NT2/D1 (cell line): Measurements from ENCODE around the gene ZNF32.

Experiments
- DNase-seq: peaks from one replicate; pipeline ENCODE4 v3.0.0-alpha.2; 2011; ENCODE audit warnings: low read depth, low spot score
- H3K27me3 ChIP-seq: 2 replicates; pipeline ENCODE4 v1.6.0; 2011; ENCODE audit warnings: mild to moderate bottlenecking; ENCODE audit not compliant: insufficient read length, insufficient read depth
- H3K36me3 ChIP-seq: 2 replicates; pipeline ENCODE4 v1.6.1; 2011; ENCODE audit warnings: mild to moderate bottlenecking, low read length, mixed read lengths; ENCODE audit not compliant: insufficient read depth, insufficient read length
- H3K4me1 ChIP-seq: 2 replicates; pipeline ENCODE4 v1.5.1; 2011; ENCODE audit not compliant: insufficient read depth, insufficient read length
- H3K4me3 ChIP-seq: 2 replicates; pipeline ENCODE4 v1.5.1; 2011; ENCODE audit warnings: low read depth; ENCODE audit not compliant: insufficient read length
- H3K9ac ChIP-seq: 2 replicates; pipeline ENCODE4 v1.6.0; 2011; ENCODE audit warnings: low read depth; ENCODE audit not compliant: insufficient read length
- H3K9me3 ChIP-seq: 2 replicates; pipeline ENCODE4 v1.5.1; 2011; ENCODE audit warnings: mild to moderate bottlenecking, low read length; ENCODE audit not compliant: insufficient read depth
- SUZ12 ChIP-seq: IDR thresholded peaks from 2 replicates; pipeline ENCODE4 v1.6.1; 2011; ENCODE audit not compliant: insufficient read length, insufficient read depth; ENCODE audit errors: extremely low read depth
- YY1 ChIP-seq: IDR thresholded peaks from 2 replicates; pipeline ENCODE4 v1.6.1; 2011; ENCODE audit not compliant: insufficient read length, insufficient read depth
- ZNF274 ChIP-seq: IDR thresholded peaks from 2 replicates; pipeline ENCODE4 v1.6.1; 2011; ENCODE audit warnings: mild to moderate bottlenecking, low read depth, low read length

Gene ZNF32

GRCh38 chr10:43648398-43649184 lies at the start of gene ZNF32:
Gene ZNF32, minus strand, starts transcription at chr10:43648881. Its CDS starts 2,748 bp downstream, at chr10:43646133.
- Histone ChIP-seq H3K9ac (peak within 1 kb of the TSS; percentile 83), H3K36me3 (peaks cover 26% of the 10 kb centered on the region), H3K4me1 (no peaks in the 10 kb centered on the region), H3K4me3 (peak within 1 kb of the TSS; percentile 72), H3K9me3 (peaks cover 42% of the 10 kb centered on the region), H3K27me3 (peaks cover 11% of the 10 kb centered on the region)
- DNase-seq: peak; percentile 68
- no peak for TF ChIP-seq SUZ12
- no peak for TF ChIP-seq YY1

DNA sequence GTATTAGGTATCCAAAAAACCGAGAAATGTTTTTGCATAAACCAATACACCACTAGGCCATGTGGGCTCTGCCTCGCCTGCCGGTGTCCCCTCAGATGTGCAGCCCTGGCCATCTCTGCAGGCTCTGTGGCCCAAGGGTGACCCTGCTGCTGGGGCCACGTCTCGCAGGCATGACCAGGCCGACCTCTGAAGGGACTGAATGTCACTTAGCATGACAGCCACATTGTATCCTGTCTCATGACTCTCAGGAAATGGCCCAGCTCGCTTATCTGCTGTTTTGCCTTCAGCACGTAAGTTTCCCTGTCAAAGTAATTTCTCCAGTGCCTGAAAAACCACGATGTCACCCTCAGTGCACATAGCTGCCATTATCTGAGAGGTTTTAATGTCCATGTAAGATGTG lies 49.5 kb upstream of the ZNF32 start:
- no peaks in the 10 kb centered on the region for H3K9me3 ChIP-seq
- H3K4me1 ChIP-seq: no peaks in the 10 kb centered on the region
- TF ChIP-seq YY1 (no peak), SUZ12 (no peak), ZNF274 (no peak)
- no peak overlapping the region for H3K9ac ChIP-seq
- DNase-seq: no peak
- H3K36me3 ChIP-seq: no peaks in the 10 kb centered on the region
- H3K27me3 ChIP-seq: no peaks in the 10 kb centered on the region
- no peak overlapping the region for H3K4me3 ChIP-seq

DNA sequence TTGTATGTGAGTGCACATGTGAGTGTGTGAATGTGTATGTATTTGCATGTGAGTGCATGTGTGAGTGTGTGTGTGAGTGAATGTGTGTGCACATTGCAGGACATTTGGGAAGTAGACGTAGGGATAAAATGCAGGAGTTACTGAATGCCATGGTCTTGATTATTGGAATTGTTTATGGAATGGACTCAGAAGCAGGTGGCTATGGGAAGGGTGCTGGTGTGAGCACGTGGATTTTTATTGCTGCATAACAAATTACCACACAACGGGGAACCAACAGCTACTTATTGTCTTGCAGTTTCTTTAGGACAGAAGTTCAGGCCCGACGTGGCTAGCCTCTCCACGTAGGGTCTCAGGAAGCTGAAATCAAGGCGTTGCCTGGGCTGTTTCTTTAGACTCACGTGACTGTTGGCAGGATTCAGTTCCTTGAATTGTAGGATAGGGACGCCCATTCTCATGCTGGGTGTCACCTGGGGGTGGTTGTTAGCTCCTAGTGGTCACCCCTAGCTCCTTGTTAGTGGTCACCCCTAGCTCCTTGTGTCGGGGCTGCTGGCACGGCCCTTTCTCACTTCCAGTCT lies 48.3 kb upstream of the ZNF32 start:
- no peaks in the 10 kb centered on the region for H3K9me3 ChIP-seq
- H3K36me3 ChIP-seq: no peaks in the 10 kb centered on the region
- no peaks in the 10 kb centered on the region for H3K4me1 ChIP-seq
- no peak for TF ChIP-seq YY1
- no peak for TF ChIP-seq SUZ12
- no peak for TF ChIP-seq ZNF274
- no peak overlapping the region for H3K9ac ChIP-seq
- no peaks in the 10 kb centered on the region for H3K27me3 ChIP-seq
- no peak overlapping the region for H3K4me3 ChIP-seq
- no peak for DNase-seq

DNA sequence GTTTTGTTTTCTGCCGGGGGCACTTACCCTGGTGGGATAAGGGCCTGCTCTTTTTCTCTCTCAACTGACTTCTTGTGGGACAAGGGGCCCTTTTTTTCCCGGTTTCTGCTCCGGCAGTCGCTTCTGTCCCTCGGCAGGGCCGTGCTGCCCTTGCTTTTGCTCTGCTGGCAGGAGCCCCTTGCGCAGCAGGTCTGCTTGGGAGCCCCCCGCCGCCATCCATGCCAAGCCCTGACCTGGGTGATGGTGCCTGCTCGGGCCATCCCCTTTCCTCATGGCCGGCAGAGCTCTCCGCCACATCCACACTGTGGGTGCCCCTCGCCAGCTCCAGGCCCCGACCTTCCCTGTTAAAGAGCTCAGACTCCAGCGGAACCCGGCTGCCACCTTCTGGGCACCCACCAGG lies 47.0 kb upstream of the ZNF32 start:
- Histone ChIP-seq H3K9me3 (no peaks in the 10 kb centered on the region), H3K4me3 (no peak overlapping the region), H3K36me3 (no peaks in the 10 kb centered on the region), H3K9ac (no peak overlapping the region), H3K27me3 (peaks cover 10% of the 10 kb centered on the region), H3K4me1 (no peaks in the 10 kb centered on the region)
- DNase-seq: no peak
- TF ChIP-seq YY1 (no peak), SUZ12 (no peak), ZNF274 (no peak)

GRCh38 chr10:43695321-43695720 lies 46.6 kb upstream of the ZNF32 start:
- no peak overlapping the region for H3K9ac ChIP-seq
- no peak for DNase-seq
- peaks cover 14% of the 10 kb centered on the region for H3K27me3 ChIP-seq
- no peak for TF ChIP-seq YY1
- no peak for TF ChIP-seq ZNF274
- no peak for TF ChIP-seq SUZ12
- no peaks in the 10 kb centered on the region for H3K9me3 ChIP-seq
- H3K36me3 ChIP-seq: no peaks in the 10 kb centered on the region
- H3K4me3 ChIP-seq: no peak overlapping the region
- no peaks in the 10 kb centered on the region for H3K4me1 ChIP-seq

DNA sequence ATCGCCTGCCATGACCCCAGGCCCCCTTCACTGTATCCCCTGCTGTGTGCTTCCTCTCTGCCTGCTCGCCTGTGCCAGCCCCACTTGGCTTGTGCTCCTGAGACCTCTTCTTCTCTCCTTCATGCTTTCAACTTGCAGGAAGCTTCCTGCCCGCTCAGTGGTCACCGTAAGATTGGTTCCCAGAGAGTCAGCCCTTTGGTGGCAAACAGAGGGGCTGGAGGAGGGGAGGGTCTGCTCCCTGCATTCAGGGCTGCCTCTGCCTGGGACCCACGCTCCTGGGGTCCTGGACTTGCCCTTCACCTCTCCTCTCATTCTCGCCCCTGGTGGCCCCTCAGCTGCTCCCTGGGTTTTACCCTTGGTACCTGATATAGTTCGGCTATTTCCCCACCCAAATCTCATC lies 45.8 kb upstream of the ZNF32 start:
- Histone ChIP-seq H3K36me3 (no peaks in the 10 kb centered on the region), H3K9me3 (no peaks in the 10 kb centered on the region), H3K9ac (no peak overlapping the region), H3K27me3 (peaks cover 17% of the 10 kb centered on the region), H3K4me1 (no peaks in the 10 kb centered on the region), H3K4me3 (no peak overlapping the region)
- TF ChIP-seq ZNF274: no peak
- no peak for TF ChIP-seq YY1
- no peak for TF ChIP-seq SUZ12
- no peak for DNase-seq

- Histone ChIP-seq H3K36me3 (no peaks in the 10 kb centered on the region), H3K9me3 (no peaks in the 10 kb centered on the region), H3K4me1 (no peaks in the 10 kb centered on the region), H3K4me3 (no peak overlapping the region), H3K27me3 (peaks cover 23% of the 10 kb centered on the region), H3K9ac (no peak overlapping the region)
- no peak for DNase-seq
- TF ChIP-seq YY1 (no peak), SUZ12 (no peak), ZNF274 (no peak)
Observed at GRCh38 chr10:43693602-43694001, 44.9 kb upstream of the ZNF32 start.
